ENCODE measurements around the gene EIF2AK3. TPM values are rescaled to one million over a fixed set of nuclear protein-coding genes. Genes with fewer than 3 reads are reported as not detected.

EIF2AK3 gene
- total and polyA plus RNA-seq, 7 experiments from 2014 or later, result 3.2 to 36.5 (median 27.5) TPM

GRCh38 chr2:88580088-88580487 lies 47.2 kb downstream of the EIF2AK3 start:
- no peak overlapping the region for H3K27ac ChIP-seq (ENCODE audit: low read depth, low read length)
- no peaks in the 10 kb centered on the region for H3K9me3 ChIP-seq (ENCODE audit: control insufficient read depth in 2 of 3, low read length in 3 of 3)
- Mint-ChIP-seq H3K27me3 (no peaks in the 10 kb centered on the region), H3K27ac (peak overlapping the region in 2 of 9 donors; percentile 4 to 70), H3K9me3 (no peaks in the 10 kb centered on the region), H3K36me3 (peaks cover 26 to 55% (median 30%) of the 10 kb centered on the region in 5 donors), H3K4me3 (no peak overlapping the region), H3K4me1 (peaks cover 0 to 4% (median 0%) of the 10 kb centered on the region in 7 donors)
- no peaks in the 10 kb centered on the region for H3K4me1 ChIP-seq (ENCODE audit: control insufficient read depth in 2 of 2, insufficient read depth in 2 of 2, low read length in 2 of 2)
- DNase-seq (no peak), ATAC-seq (no peak)
- POLR2A ChIA-PET, result no interaction called here
- CTCF ChIA-PET, result interaction anchor here (0.6 to 1.8 kb wide), 2 partner anchors 11 to 13 kb away, joined by 3 to 8 read pairs; no protein-coding TSS in a partner anchor
- no peak overlapping the region for H3K4me3 ChIP-seq (ENCODE audit: low read length)
- intact Hi-C loops (cut with micrococcal nuclease), result no loop called here
- H3K27me3 ChIP-seq (ENCODE audit: control insufficient read depth in 2 of 2, insufficient read depth in 2 of 2, low read length in 2 of 2), result no peaks in the 10 kb centered on the region
- peaks cover 3 to 62% (median 11%) of the 10 kb centered on the region in 3 experiments for H3K36me3 ChIP-seq (ENCODE audit: control insufficient read depth in 2 of 3, insufficient read depth in 3 of 3, low read length in 3 of 3)

GRCh38 chr2:88575630-88576029 lies 51.6 kb downstream of the EIF2AK3 start:
- H3K4me1 ChIP-seq (ENCODE audit: control insufficient read depth in 2 of 2, insufficient read depth in 2 of 2, low read length in 2 of 2), result no peaks in the 10 kb centered on the region
- no peaks in the 10 kb centered on the region for H3K9me3 ChIP-seq (ENCODE audit: control insufficient read depth in 2 of 3, low read length in 3 of 3)
- H3K4me3 ChIP-seq (ENCODE audit: low read length), result no peak overlapping the region
- H3K36me3 ChIP-seq (ENCODE audit: control insufficient read depth in 2 of 3, insufficient read depth in 3 of 3, low read length in 3 of 3), result peaks cover 0 to 50% (median 12%) of the 10 kb centered on the region in 3 experiments
- intact Hi-C loops (cut with micrococcal nuclease), result no loop called here
- no peaks in the 10 kb centered on the region for H3K27me3 ChIP-seq (ENCODE audit: control insufficient read depth in 2 of 2, insufficient read depth in 2 of 2, low read length in 2 of 2)
- Mint-ChIP-seq H3K27me3 (no peaks in the 10 kb centered on the region), H3K9me3 (no peaks in the 10 kb centered on the region), H3K27ac (peak overlapping the region in 2 of 9 donors; percentile 9 to 48), H3K4me3 (no peak overlapping the region), H3K4me1 (peaks cover 0 to 17% (median 0%) of the 10 kb centered on the region in 7 donors), H3K36me3 (peaks cover 28 to 52% (median 38%) of the 10 kb centered on the region in 5 donors)
- CTCF ChIA-PET, result no interaction called here
- POLR2A ChIA-PET, result no interaction called here
- no peak for ATAC-seq
- no peak overlapping the region for H3K27ac ChIP-seq (ENCODE audit: low read depth, low read length)
- DNase-seq, result no peak

GRCh38 chr2:88575051-88575450 lies 52.2 kb downstream of the EIF2AK3 start:
- no peak for ATAC-seq
- Histone ChIP-seq H3K4me1 (ENCODE audit: control insufficient read depth in 2 of 2, insufficient read depth in 2 of 2, low read length in 2 of 2) (no peaks in the 10 kb centered on the region), H3K27me3 (ENCODE audit: control insufficient read depth in 2 of 2, insufficient read depth in 2 of 2, low read length in 2 of 2) (no peaks in the 10 kb centered on the region), H3K36me3 (ENCODE audit: control insufficient read depth in 2 of 3, insufficient read depth in 3 of 3, low read length in 3 of 3) (peaks cover 0 to 51% (median 12%) of the 10 kb centered on the region in 3 experiments), H3K4me3 (ENCODE audit: low read length) (no peak overlapping the region), H3K27ac (ENCODE audit: low read depth, low read length) (no peak overlapping the region), H3K9me3 (ENCODE audit: control insufficient read depth in 2 of 3, low read length in 3 of 3) (no peaks in the 10 kb centered on the region)
- Mint-ChIP-seq H3K27me3 (no peaks in the 10 kb centered on the region), H3K36me3 (peaks cover 26 to 51% (median 43%) of the 10 kb centered on the region in 5 donors), H3K4me1 (peaks cover 0 to 17% (median 0%) of the 10 kb centered on the region in 7 donors), H3K4me3 (no peak overlapping the region), H3K9me3 (no peaks in the 10 kb centered on the region), H3K27ac (peak overlapping the region in 2 of 9 donors; percentile 13 to 48)
- ChIA-PET POLR2A (no interaction called here), CTCF (no interaction called here)
- no peak for DNase-seq
- intact Hi-C loops (cut with micrococcal nuclease), result no loop called here

GRCh38 chr2:88574445-88574844 lies 52.8 kb downstream of the EIF2AK3 start:
- ChIA-PET POLR2A (no interaction called here), CTCF (no interaction called here)
- peaks cover 0 to 54% (median 12%) of the 10 kb centered on the region in 3 experiments for H3K36me3 ChIP-seq (ENCODE audit: control insufficient read depth in 2 of 3, insufficient read depth in 3 of 3, low read length in 3 of 3)
- no peak overlapping the region for H3K4me3 ChIP-seq (ENCODE audit: low read length)
- H3K36me3 Mint-ChIP-seq, result peaks cover 22 to 51% (median 39%) of the 10 kb centered on the region in 5 donors
- ATAC-seq (no peak), DNase-seq (no peak)
- H3K27me3 Mint-ChIP-seq, result no peaks in the 10 kb centered on the region
- H3K27ac ChIP-seq (ENCODE audit: low read depth, low read length), result no peak overlapping the region
- H3K4me3 Mint-ChIP-seq, result no peak overlapping the region
- H3K9me3 ChIP-seq (ENCODE audit: control insufficient read depth in 2 of 3, low read length in 3 of 3), result no peaks in the 10 kb centered on the region
- intact Hi-C loops (cut with micrococcal nuclease), result no loop called here
- peak overlapping the region in 1 of 9 donors; percentile 47 for H3K27ac Mint-ChIP-seq
- H3K4me1 ChIP-seq (ENCODE audit: control insufficient read depth in 2 of 2, insufficient read depth in 2 of 2, low read length in 2 of 2), result no peaks in the 10 kb centered on the region
- peaks cover 0 to 17% (median 0%) of the 10 kb centered on the region in 7 donors for H3K4me1 Mint-ChIP-seq
- H3K9me3 Mint-ChIP-seq, result no peaks in the 10 kb centered on the region
- no peaks in the 10 kb centered on the region for H3K27me3 ChIP-seq (ENCODE audit: control insufficient read depth in 2 of 2, insufficient read depth in 2 of 2, low read length in 2 of 2)

- H3K27ac ChIP-seq (ENCODE audit: low read depth, low read length), result no peak overlapping the region
- no peaks in the 10 kb centered on the region for H3K27me3 Mint-ChIP-seq
- peaks cover 0 to 33% (median under 1%) of the 10 kb centered on the region in 3 experiments for H3K36me3 ChIP-seq (ENCODE audit: control insufficient read depth in 2 of 3, insufficient read depth in 3 of 3, low read length in 3 of 3)
- no peaks in the 10 kb centered on the region for H3K27me3 ChIP-seq (ENCODE audit: control insufficient read depth in 2 of 2, insufficient read depth in 2 of 2, low read length in 2 of 2)
- DNase-seq (no peak), ATAC-seq (no peak)
- H3K36me3 Mint-ChIP-seq, result peaks cover 8 to 37% (median 16%) of the 10 kb centered on the region in 5 donors
- H3K9me3 Mint-ChIP-seq, result no peaks in the 10 kb centered on the region
- H3K4me3 Mint-ChIP-seq, result no peak overlapping the region
- ChIA-PET POLR2A (no interaction called here), CTCF (no interaction called here)
- H3K4me1 Mint-ChIP-seq, result peaks cover 0 to 6% (median 0%) of the 10 kb centered on the region in 7 donors
- H3K27ac Mint-ChIP-seq, result no peak overlapping the region
- no peaks in the 10 kb centered on the region for H3K9me3 ChIP-seq (ENCODE audit: control insufficient read depth in 2 of 3, low read length in 3 of 3)
- intact Hi-C loops (cut with micrococcal nuclease), result no loop called here
- H3K4me3 ChIP-seq (ENCODE audit: low read length), result no peak overlapping the region
- H3K4me1 ChIP-seq (ENCODE audit: control insufficient read depth in 2 of 2, insufficient read depth in 2 of 2, low read length in 2 of 2), result no peaks in the 10 kb centered on the region
Measured at GRCh38 chr2:88568179-88568578, 59.1 kb downstream of the EIF2AK3 start.

GRCh38 chr2:88564402-88564801 lies 62.9 kb downstream of the EIF2AK3 start:
- ChIA-PET CTCF (no interaction called here), POLR2A (no interaction called here)
- intact Hi-C loops (cut with micrococcal nuclease), result no loop called here
- no peak overlapping the region for H3K27ac Mint-ChIP-seq
- peaks cover 0 to 13% (median 0%) of the 10 kb centered on the region in 7 donors for H3K4me1 Mint-ChIP-seq
- Histone ChIP-seq H3K36me3 (ENCODE audit: control insufficient read depth in 2 of 3, insufficient read depth in 3 of 3, low read length in 3 of 3) (peaks cover 6 to 42% (median 16%) of the 10 kb centered on the region in 3 experiments), H3K4me3 (ENCODE audit: low read length) (no peak overlapping the region), H3K4me1 (ENCODE audit: control insufficient read depth in 2 of 2, insufficient read depth in 2 of 2, low read length in 2 of 2) (no peaks in the 10 kb centered on the region), H3K27ac (ENCODE audit: low read depth, low read length) (no peak overlapping the region), H3K27me3 (ENCODE audit: control insufficient read depth in 2 of 2, insufficient read depth in 2 of 2, low read length in 2 of 2) (no peaks in the 10 kb centered on the region), H3K9me3 (ENCODE audit: control insufficient read depth in 2 of 3, low read length in 3 of 3) (no peaks in the 10 kb centered on the region)
- no peaks in the 10 kb centered on the region for H3K27me3 Mint-ChIP-seq
- ATAC-seq (no peak), DNase-seq (no peak)
- H3K9me3 Mint-ChIP-seq, result no peaks in the 10 kb centered on the region
- peaks cover 0 to 33% (median 16%) of the 10 kb centered on the region in 5 donors for H3K36me3 Mint-ChIP-seq
- no peak overlapping the region for H3K4me3 Mint-ChIP-seq

- intact Hi-C loops (cut with micrococcal nuclease), result no loop called here
- Mint-ChIP-seq H3K27me3 (no peaks in the 10 kb centered on the region), H3K4me1 (peaks cover 0 to 13% (median 0%) of the 10 kb centered on the region in 7 donors), H3K27ac (peak overlapping the region in 1 of 9 donors; percentile 51), H3K36me3 (peaks cover 0 to 29% (median 13%) of the 10 kb centered on the region in 5 donors), H3K4me3 (no peak overlapping the region), H3K9me3 (no peaks in the 10 kb centered on the region)
- ChIA-PET POLR2A (no interaction called here), CTCF (no interaction called here)
- Histone ChIP-seq H3K9me3 (ENCODE audit: control insufficient read depth in 2 of 3, low read length in 3 of 3) (no peaks in the 10 kb centered on the region), H3K36me3 (ENCODE audit: control insufficient read depth in 2 of 3, insufficient read depth in 3 of 3, low read length in 3 of 3) (peaks cover 6 to 38% (median 16%) of the 10 kb centered on the region in 3 experiments), H3K27ac (ENCODE audit: low read depth, low read length) (no peak overlapping the region), H3K4me3 (ENCODE audit: low read length) (no peak overlapping the region), H3K4me1 (ENCODE audit: control insufficient read depth in 2 of 2, insufficient read depth in 2 of 2, low read length in 2 of 2) (no peaks in the 10 kb centered on the region), H3K27me3 (ENCODE audit: control insufficient read depth in 2 of 2, insufficient read depth in 2 of 2, low read length in 2 of 2) (no peaks in the 10 kb centered on the region)
- DNase-seq (no peak), ATAC-seq (no peak)
Measured at GRCh38 chr2:88563129-88563528, 64.1 kb downstream of the EIF2AK3 start.
